ENCODE results near the gene OR2T29.
"Not testable (repeated sequence)": the region's sequence is repeated elsewhere in the genome, so short reads cannot be mapped to it uniquely, and the experiment has no call there.

OR2T29 gene

DNA sequence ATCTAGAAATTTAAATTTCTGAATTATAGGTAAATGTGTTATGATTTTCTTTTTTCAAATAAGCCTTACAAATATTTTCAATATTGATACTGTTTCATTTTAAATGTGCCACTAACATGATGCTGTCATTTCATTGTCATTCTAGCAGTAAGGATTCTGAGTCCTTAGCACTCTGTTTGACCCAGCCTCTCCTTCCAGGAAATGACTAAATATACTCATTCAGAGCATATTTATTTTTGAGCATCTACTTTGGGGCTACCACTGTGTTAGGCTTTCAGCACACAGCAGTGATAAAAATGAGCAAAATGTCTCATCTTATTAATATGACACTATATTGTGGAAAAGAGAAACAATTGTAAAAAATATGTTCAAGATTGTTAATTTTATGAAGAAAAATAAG lies 52.4 kb downstream of the OR2T29 start:
- DNase-seq (ENCODE audit: low read depth in 2 of 2): not testable (repeated sequence)

DNA sequence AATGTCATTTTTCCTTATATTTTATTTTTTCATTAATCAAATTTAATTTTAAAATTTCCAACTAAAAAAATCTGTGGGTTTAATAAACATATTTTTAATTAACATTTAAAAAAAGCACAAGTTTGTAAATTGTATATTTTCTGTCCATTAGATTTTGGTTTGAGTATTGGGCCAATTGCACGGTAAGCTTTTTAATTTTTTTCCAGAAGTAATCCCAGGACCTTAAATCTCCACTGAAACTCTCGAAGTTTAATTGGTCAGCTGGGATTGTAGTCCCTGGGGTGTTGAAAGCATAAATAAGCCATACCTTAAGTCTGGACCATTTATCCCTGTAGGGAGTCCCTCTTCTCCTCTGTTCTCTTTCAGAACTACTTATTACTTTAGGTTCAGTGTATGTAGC lies 54.8 kb downstream of the OR2T29 start, which contains the start of gene OR2G6:
OR2G6 (plus strand) TSS at position 301 of the 400 bp plus-strand sequence. CDS start 13,574 bp downstream, outside the sequence.
- not testable (repeated sequence) for DNase-seq (ENCODE audit: low read depth in 2 of 2)
